GF-D8 (cell line): ENCODE measurements around the gene PEX26.
A peak's percentile ranks its signal among the peaks of the same experiment; 100 is the strongest.
"Not testable (repeated sequence)": the region's sequence is repeated elsewhere in the genome, so short reads cannot be mapped to it uniquely, and the experiment has no call there.

ENCODE experiments used
- DNase-seq: peaks from one replicate; lab custom pipeline; 2025; lab: John Stamatoyannopoulos, UW

The PEX26 gene

GRCh38 chr22:18096823-18097222, 19.0 kb downstream of the PEX26 start:
- no peak for DNase-seq

GRCh38 chr22:18100781-18101180, 23.0 kb downstream of the PEX26 start:
- DNase-seq, result no peak

GRCh38 chr22:18101536-18101935, 23.7 kb downstream of the PEX26 start:
- DNase-seq, result peak; percentile 57

GRCh38 chr22:18103527-18104269, 25.9 kb downstream of the PEX26 start:
- DNase-seq, result no peak

- no peak for DNase-seq
These were observed 26.8 kb downstream of the PEX26 start for GRCh38 chr22:18104566-18104965.

- not testable (repeated sequence) for DNase-seq
These were observed 28.2 kb downstream of the PEX26 start for GRCh38 chr22:18105981-18106380.

- not testable (repeated sequence) for DNase-seq
These were observed 29.0 kb downstream of the PEX26 start for GRCh38 chr22:18106550-18107341.

GRCh38 chr22:18108187-18108586, 30.4 kb downstream of the PEX26 start:
- DNase-seq, result no peak

- no peak for DNase-seq
These were observed 31.8 kb downstream of the PEX26 start for GRCh38 chr22:18109410-18110193.

GRCh38 chr22:18110194-18110953, 32.6 kb downstream of the PEX26 start, which contains the start of gene TUBA8:
TSS of gene TUBA8 (plus strand) at chr22:18110809. CDS start at chr22:18110866, 57 bp downstream.
- DNase-seq, result no peak

GRCh38 chr22:18110954-18111758, 33.4 kb downstream of the PEX26 start:
- DNase-seq, result no peak

- DNase-seq, result no peak
These were observed 34.1 kb downstream of the PEX26 start for GRCh38 chr22:18111759-18112330.

GRCh38 chr22:18112440-18112839, 34.6 kb downstream of the PEX26 start:
- DNase-seq, result no peak

- DNase-seq, result peak; percentile 92
These were observed 36.0 kb downstream of the PEX26 start for GRCh38 chr22:18113680-18114394.

GRCh38 chr22:18114495-18114894, 36.7 kb downstream of the PEX26 start:
- DNase-seq, result peak; percentile 28

- DNase-seq, result no peak
These were observed 37.3 kb downstream of the PEX26 start for GRCh38 chr22:18114976-18115652.

GRCh38 chr22:18115906-18116371, 38.1 kb downstream of the PEX26 start:
- DNase-seq, result no peak

GRCh38 chr22:18116634-18117033, 38.8 kb downstream of the PEX26 start:
- DNase-seq, result no peak

- no peak for DNase-seq
These were observed 40.6 kb downstream of the PEX26 start for GRCh38 chr22:18118345-18118915.
